ENCODE data around the gene ASB16. TPM values are rescaled to one million over a fixed set of nuclear protein-coding genes. Genes with fewer than 3 reads are reported as not detected.

The ASB16 gene
- polyA plus RNA-seq, 1 of the 3 experiments (the other 2 are of a cell fraction), result not detected

- Histone ChIP-seq H2AFZ (ENCODE audit: low read depth) (no peak overlapping the region), H3K79me2 (ENCODE audit: insufficient read depth) (no peaks in the 10 kb centered on the region), H3K4me3 (ENCODE audit: low read depth in 2 of 2, low read length in 1 of 2) (no peak overlapping the region), H3K36me3 (replicated peaks in 1 of 2; ENCODE audit: control insufficient read depth in 1 of 2, insufficient read depth in 2 of 2, low read length in 1 of 2) (no peaks in the 10 kb centered on the region), H3K9me2 (no peaks in the 10 kb centered on the region), H4K20me1 (ENCODE audit: insufficient read depth) (no peaks in the 10 kb centered on the region), H3K27ac (ENCODE audit: low read depth in 2 of 2, low read length in 1 of 2) (no peak overlapping the region), H3K4me2 (no peak overlapping the region), H3K27me3 (ENCODE audit: insufficient read depth) (no peaks in the 10 kb centered on the region), H3K4me1 (ENCODE audit: control insufficient read depth in 1 of 2, insufficient read depth in 2 of 2, low read depth in 1 of 2, low read length in 1 of 2) (peaks cover 0 to 2% of the 10 kb centered on the region in 2 experiments; a peak in 1 of 4 replicates), H3K9ac (no peak overlapping the region), H3F3A (replicated peaks; ENCODE audit: insufficient read depth) (peaks cover 2% of the 10 kb centered on the region), H3K9me3 (no peaks in the 10 kb centered on the region)
- ChIA-PET CTCF (interaction anchor here (2.5 to 3.2 kb wide), 3 partner anchors 9 to 36 kb away, joined by 9 to 11 read pairs (median 10); partner anchors contain the start of gene HDAC5), POLR2A (no interaction called here)
- DNase-seq, result no peak
- no peak for TF ChIP-seq JUND (IDR thresholded peaks at IDR 0.05)
- TF ChIP-seq FOSL2 (IDR thresholded peaks at IDR 0.05; ENCODE audit: borderline replicate concordance, low read depth), result no peak
- TF ChIP-seq, protein P1, sequence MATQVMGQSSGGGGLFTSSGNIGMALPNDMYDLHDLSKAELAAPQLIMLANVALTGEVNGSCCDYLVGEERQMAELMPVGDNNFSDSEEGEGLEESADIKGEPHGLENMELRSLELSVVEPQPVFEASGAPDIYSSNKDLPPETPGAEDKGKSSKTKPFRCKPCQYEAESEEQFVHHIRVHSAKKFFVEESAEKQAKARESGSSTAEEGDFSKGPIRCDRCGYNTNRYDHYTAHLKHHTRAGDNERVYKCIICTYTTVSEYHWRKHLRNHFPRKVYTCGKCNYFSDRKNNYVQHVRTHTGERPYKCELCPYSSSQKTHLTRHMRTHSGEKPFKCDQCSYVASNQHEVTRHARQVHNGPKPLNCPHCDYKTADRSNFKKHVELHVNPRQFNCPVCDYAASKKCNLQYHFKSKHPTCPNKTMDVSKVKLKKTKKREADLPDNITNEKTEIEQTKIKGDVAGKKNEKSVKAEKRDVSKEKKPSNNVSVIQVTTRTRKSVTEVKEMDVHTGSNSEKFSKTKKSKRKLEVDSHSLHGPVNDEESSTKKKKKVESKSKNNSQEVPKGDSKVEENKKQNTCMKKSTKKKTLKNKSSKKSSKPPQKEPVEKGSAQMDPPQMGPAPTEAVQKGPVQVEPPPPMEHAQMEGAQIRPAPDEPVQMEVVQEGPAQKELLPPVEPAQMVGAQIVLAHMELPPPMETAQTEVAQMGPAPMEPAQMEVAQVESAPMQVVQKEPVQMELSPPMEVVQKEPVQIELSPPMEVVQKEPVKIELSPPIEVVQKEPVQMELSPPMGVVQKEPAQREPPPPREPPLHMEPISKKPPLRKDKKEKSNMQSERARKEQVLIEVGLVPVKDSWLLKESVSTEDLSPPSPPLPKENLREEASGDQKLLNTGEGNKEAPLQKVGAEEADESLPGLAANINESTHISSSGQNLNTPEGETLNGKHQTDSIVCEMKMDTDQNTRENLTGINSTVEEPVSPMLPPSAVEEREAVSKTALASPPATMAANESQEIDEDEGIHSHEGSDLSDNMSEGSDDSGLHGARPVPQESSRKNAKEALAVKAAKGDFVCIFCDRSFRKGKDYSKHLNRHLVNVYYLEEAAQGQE (IDR thresholded peaks at IDR 0.05; ENCODE audit: low read depth, low read length), result no peak
- TF ChIP-seq RAD21 (IDR thresholded peaks at IDR 0.05; ENCODE audit: low read length), result no peak
Observed at GRCh38 chr17:44132275-44132821, 38.2 kb upstream of the ASB16 start.

- H3K36me3 ChIP-seq (replicated peaks in 1 of 2; ENCODE audit: control insufficient read depth in 1 of 2, insufficient read depth in 2 of 2, low read length in 1 of 2), result no peaks in the 10 kb centered on the region
- no peak overlapping the region for H3K27ac ChIP-seq (ENCODE audit: low read depth in 2 of 2, low read length in 1 of 2)
- WGBS (ENCODE audit: low lambda C conversion rate), result 74% methylated on average over 4 of the region's 4 CpGs
- H3K27me3 ChIP-seq (ENCODE audit: insufficient read depth), result no peaks in the 10 kb centered on the region
- no peak overlapping the region for H3K4me3 ChIP-seq (ENCODE audit: low read depth in 2 of 2, low read length in 1 of 2)
- no peaks in the 10 kb centered on the region for H3K9me3 ChIP-seq
- ChIA-PET CTCF (interaction anchor here (0.7 to 3.2 kb wide), 6 partner anchors 10 to 102 kb away, joined by 3 to 11 read pairs (median 8); partner anchors contain the start of gene HDAC5), POLR2A (no interaction called here)
- H3K4me1 ChIP-seq (ENCODE audit: control insufficient read depth in 1 of 2, insufficient read depth in 2 of 2, low read depth in 1 of 2, low read length in 1 of 2), result peaks cover 0 to 13% of the 10 kb centered on the region in 2 experiments; a peak in 3 of 4 replicates
- no peaks in the 10 kb centered on the region for H3K79me2 ChIP-seq (ENCODE audit: insufficient read depth)
- no peaks in the 10 kb centered on the region for H3K9me2 ChIP-seq
- H4K20me1 ChIP-seq (ENCODE audit: insufficient read depth), result no peaks in the 10 kb centered on the region
- TF ChIP-seq MXI1 (IDR thresholded peaks at IDR 0.05; ENCODE audit: low read depth, low read length), result no peak
- TF ChIP-seq, protein P2, sequence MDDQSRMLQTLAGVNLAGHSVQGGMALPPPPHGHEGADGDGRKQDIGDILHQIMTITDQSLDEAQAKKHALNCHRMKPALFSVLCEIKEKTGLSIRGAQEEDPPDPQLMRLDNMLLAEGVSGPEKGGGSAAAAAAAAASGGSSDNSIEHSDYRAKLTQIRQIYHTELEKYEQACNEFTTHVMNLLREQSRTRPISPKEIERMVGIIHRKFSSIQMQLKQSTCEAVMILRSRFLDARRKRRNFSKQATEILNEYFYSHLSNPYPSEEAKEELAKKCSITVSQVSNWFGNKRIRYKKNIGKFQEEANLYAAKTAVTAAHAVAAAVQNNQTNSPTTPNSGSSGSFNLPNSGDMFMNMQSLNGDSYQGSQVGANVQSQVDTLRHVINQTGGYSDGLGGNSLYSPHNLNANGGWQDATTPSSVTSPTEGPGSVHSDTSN (IDR thresholded peaks at IDR 0.05), result no peak
- no peak for TF ChIP-seq FOSL2 (IDR thresholded peaks at IDR 0.05; ENCODE audit: borderline replicate concordance, low read depth)
- no peak for TF ChIP-seq SIN3A (IDR thresholded peaks at IDR 0.05; ENCODE audit: borderline replicate concordance, low read depth, low read length)
- no peak for DNase-seq
- H3K4me2 ChIP-seq, result no peak overlapping the region
- no peak overlapping the region for H3K9ac ChIP-seq
- H3F3A ChIP-seq (replicated peaks; ENCODE audit: insufficient read depth), result peaks cover 15% of the 10 kb centered on the region
- H2AFZ ChIP-seq (ENCODE audit: low read depth), result no peak overlapping the region
Observed at GRCh38 chr17:44133918-44134476, 36.5 kb upstream of the ASB16 start.

Measured in SK-N-SH (cell line).